ENCODE measurements around the gene POMGNT2.

- TF ChIP-seq CTCF (IDR thresholded peaks at IDR 0.05): no peak
- no peak for TF ChIP-seq POLR2A (IDR thresholded peaks at IDR 0.05)
Measured at GRCh38 chr3:43075904-43076661, 29.8 kb downstream of the POMGNT2 start.
